GM18868 (cell line): Measurements from ENCODE around the gene MYF5.

Experiments
- ATAC-seq: cut with Tn5 transposase; IDR thresholded peaks from one replicate; pipeline ENCODE4 v1.9.1; 2021; ENCODE audit warnings: mild to moderate bottlenecking, moderate library complexity; ENCODE audit not compliant: unreplicated experiment

Gene MYF5

GRCh38 chr12:80756875-80757274, 40.2 kb downstream of the MYF5 start:
- peak; percentile 92 for ATAC-seq

- ATAC-seq: peak; percentile 58
Measured at GRCh38 chr12:80761838-80762237, 45.1 kb downstream of the MYF5 start.

GRCh38 chr12:80763874-80764273, 47.2 kb downstream of the MYF5 start:
- ATAC-seq: peak; percentile 27

GRCh38 chr12:80766210-80766609, 49.5 kb downstream of the MYF5 start:
- ATAC-seq: no peak

- ATAC-seq: peak; percentile 76
Measured at GRCh38 chr12:80766897-80767296, 50.2 kb downstream of the MYF5 start.
